ENCODE results near the gene NTNG2.
"Not testable (repeated sequence)": the region's sequence is repeated elsewhere in the genome, so short reads cannot be mapped to it uniquely, and the experiment has no call there.

NTNG2 gene, protein sequence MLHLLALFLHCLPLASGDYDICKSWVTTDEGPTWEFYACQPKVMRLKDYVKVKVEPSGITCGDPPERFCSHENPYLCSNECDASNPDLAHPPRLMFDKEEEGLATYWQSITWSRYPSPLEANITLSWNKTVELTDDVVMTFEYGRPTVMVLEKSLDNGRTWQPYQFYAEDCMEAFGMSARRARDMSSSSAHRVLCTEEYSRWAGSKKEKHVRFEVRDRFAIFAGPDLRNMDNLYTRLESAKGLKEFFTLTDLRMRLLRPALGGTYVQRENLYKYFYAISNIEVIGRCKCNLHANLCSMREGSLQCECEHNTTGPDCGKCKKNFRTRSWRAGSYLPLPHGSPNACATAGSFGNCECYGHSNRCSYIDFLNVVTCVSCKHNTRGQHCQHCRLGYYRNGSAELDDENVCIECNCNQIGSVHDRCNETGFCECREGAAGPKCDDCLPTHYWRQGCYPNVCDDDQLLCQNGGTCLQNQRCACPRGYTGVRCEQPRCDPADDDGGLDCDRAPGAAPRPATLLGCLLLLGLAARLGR

DNA sequence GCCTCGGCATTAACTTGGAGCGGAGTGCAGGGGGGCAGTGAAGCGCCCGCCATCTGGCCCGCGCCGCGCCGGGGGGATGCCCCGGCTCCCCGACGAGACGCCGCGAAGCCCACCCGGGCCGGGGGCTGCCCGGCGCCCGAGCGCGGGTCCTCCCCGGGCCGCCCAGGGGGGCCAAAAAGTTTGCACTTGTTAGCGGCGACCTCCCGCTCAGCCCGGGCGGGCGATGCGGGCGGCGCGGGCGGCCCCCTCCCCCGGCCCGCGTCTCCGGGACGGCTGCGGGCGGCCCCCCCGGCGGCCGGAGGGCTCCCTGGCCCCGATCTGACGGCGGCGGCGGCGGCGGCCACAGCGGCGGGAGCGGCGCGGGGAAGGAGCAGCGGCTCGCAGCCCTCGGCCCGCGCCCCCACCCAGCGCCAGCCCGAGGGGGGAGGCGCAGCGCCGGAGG is at the start of gene NTNG2:
NTNG2 (plus strand) TSS at position 316 of the 442 bp plus-strand sequence. CDS start 4,774 bp downstream, outside the sequence.
- no peak for DNase-seq

DNA sequence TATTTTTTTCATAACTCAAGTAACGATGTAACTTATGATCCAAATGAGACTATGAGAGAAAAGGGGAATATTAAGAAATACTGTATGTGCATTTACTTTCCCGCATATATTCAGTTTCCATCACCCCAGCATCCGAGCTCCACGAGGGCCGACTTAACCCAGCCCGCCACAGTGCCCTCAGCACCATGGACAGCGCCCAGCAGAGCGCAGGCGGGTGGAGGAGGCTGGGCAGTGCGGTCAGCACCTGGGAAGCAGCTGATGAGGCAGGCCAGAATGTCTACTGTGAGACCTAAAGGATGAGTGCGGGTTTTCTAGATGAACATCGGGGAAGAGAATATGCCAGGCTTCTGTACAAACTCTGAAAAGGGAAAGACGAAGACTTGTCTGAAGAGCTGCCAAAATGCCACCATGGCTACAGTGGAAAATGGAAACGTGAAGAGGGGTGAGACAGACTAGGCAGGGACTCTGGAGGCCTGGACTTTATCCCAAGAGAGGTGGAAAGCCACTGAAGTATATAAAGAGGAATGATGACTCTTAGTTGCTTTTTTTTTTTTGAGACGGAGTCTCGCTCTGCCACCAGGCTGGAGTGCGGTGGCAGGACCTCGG is 47.7 kb upstream of the NTNG2 start:
- DNase-seq = peak; percentile 56

DNA sequence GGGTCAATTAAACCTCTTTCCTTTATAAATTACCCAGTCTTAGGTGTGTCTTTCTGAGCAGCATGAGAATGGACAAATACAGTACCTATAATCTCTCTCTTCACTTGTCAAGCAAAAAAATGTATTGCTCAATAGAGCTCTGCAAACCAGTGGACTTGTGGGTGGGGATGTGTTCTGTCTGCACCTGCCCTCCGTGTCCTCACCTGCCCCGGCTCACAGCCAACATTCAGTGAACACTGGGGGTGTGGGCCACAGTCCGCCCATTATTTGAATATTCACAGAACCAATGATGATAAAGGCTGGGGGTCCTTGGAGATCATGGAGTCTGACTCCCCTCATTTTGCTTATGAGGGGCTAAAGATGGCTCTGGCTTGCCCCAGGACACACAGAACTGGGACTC is 45.3 kb upstream of the NTNG2 start:
- no peak for DNase-seq

DNA sequence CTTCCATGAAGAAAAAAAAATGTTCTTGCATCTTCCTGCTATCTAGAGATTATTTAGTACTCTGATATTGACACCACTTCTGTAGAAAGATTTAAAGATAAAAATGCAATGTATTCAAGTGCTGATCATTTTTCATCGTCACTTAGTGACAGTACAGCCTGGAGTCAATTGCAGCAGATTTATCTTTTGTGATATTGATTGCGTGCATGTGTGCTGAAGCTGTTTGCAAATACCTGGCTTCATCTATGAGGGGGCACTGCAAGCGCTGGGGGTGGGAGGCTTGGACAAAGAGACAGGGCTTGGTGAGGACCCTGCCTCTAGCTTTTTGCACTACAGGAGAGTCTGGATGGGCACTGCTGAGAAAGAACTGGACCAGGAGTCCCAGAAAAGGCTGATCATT is 44.2 kb upstream of the NTNG2 start:
- no peak for DNase-seq

DNA sequence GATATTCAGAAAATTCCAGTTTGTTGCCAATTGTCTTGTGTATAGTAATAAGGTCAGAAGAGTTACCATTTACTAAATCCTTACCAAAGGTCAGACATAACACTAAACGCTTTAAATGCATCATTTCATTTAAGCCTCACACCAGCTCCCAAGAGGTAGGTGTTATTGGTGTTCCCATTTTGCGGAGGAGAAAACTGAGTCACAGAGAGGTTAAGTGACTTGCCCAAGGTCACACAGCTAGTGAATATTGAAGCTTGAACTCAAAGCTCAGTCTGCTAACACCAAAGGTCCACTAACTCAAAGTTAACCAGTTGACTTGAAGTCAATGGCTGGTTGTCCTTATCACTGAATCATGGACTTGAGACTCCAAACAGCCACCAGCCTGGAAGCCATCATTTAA is 40.8 kb upstream of the NTNG2 start:
- DNase-seq = no peak

DNA sequence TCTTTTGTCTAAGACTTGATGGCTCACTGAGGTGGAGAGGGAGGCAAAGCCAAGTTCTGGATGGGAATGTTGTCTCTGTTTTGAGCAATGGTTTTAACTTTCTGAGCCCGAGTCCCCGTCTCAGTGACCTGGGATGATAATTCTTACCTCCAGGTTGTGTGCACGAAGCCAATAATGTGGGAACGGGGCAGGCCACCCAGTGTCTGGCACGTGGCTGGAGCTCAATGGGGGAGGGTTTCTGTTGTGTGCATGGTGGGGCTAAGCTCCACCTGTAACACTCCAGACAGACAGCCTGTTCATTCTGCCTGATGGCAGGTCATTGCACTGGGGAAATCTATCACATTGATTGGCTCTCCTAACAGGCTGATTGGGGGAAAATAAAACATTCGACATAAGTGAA is 37.1 kb upstream of the NTNG2 start:
- DNase-seq = no peak

DNA sequence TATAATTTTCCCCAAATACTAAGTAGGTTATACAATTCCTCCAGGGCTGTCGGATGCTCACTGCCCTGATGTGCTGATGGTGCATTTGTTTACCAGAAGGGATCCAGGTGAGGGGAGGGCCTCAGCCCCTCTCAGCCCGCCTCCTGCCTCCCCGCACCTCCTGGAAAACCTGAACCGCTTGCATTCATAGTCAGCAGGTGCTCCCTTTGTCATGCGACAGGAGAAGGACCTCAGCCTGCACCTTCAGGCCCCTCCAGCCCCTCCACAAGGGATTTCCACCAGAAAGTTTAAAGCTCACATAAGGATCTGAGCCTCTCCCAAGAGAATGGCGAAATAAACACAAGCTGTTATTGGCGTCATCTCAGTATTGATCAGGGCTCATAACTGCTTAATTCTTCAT is 36.5 kb upstream of the NTNG2 start:
- DNase-seq = no peak

DNA sequence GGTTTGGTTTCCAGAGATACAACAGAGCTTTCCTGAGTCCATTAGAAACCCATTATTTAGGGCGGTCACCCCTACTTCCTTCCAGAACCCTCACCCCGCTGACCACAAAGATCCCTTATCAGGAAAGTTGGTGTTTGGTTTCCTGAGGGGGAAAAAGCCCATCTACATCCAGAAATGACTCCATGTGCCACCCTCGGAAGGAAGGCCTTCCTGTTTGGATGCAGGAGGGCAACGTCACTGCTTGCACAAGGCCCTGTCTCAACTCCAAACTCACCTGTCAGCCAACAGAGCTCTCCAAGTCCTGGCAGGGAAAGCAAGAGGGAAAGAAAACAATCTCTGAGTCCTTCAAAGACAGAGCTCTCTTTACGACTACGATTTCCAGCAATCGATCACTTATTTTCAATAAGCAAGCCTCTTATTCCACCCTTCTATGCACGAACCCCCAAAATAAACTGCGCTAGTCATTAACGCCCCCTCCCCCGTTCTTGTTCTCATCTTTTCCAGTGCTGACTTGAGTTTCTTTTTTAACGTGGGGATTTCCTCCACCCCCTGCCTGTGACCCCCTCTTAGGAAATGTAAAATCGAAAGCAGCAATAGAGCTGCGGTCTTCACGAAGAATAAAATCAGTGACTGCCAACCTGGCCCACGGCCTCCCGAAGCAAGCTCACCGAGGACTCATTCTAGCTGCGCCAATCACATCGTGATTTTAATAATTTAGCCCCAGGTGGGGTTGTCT is 35.7 kb upstream of the NTNG2 start:
- no peak for DNase-seq

DNA sequence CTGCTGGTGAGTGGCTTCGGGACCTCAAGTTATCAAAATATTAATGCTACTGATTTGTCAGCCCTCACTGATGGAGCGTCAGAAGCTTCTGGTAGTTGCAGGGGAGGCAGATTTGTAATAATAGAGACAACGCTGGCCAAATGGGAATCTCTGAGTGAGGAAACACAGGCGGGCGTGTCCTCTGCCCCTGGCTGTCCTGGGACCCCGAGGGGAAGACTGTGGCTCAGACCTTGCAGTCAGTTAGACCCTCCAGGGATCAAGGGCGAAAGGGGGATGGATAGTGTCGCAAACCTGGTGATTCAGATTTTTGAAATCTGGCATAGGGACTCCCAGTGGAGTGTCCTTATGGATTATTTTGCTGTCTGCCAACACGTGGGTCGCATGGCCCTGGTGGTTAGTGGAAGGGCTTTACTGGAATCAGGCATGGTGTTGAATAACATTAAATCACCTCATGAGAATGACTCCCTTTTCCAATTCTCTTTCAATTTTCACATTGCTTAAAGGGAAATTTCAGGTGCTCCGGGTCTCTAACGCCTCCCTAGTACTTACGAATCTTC is 35.1 kb upstream of the NTNG2 start:
- no peak for DNase-seq

DNA sequence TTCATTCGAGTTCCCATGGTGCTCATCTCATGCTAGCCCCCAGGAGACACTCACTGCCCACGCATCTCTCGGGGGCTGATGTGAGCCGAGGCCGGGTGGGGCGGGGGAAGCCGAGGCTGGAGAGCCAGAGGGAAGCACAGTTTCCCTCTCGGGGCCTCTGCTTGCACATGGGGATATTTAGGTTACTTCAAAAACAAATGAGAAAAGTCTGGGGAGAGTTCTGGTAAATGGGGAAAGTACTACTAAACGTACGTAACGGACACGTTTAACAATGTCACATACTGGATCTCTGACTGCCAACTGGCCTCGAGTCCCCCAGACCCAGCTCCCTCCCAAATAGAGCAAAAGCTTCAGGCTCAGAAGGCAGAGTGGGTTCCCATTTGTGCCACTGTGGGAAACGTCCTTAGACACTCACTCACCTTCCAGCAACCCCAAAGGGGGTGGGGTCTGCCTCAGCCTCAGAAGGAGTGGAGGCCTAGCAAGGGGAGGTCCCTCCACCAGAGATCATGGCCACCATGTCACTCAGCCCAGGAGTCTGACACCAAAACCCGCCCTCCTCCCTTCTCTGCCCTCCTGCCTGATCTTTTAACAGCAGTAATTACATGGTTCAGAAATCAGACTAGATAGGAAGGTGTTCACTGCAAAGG is 33.8 kb upstream of the NTNG2 start:
- no peak for DNase-seq

DNA sequence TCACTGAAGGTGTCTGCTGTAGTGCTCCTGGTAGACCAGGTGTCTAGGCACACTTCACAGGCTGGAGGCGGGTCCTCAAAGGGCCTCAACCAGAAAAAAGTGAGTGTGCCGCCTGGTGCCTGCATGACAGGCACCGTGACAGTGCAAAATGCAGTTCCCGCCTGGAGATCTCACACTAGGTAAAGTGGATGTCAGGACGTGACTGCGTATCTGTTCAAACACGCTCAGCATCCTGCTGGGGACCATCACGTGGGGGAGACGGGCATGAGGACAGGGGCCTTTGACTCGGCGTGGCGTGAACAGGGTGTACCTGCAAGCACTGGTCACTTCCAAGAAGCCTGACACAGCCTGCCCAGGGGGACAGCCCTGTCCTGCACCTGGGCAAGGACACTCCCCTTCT is 32.3 kb upstream of the NTNG2 start:
- no peak for DNase-seq

DNA sequence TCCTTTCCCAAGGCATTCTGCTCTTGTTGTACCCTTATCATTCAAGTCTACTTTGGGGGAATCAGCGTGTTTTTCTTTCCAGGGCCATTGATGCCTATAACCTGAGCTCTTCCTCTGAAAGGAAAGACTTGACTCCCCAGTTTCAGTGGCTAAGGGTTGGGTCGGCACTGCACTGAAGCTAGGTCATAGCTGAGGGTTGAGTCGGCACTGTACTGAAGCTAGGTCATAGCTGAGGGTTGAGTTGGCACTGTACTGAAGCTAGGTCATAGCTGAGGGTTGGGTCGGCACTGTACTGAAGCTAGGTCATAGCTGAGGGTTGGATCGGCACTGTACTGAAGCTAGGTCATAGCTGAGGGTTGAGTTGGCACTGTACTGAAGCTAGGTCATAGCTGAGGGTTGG is 27.8 kb upstream of the NTNG2 start:
- DNase-seq = not testable (repeated sequence)

DNA sequence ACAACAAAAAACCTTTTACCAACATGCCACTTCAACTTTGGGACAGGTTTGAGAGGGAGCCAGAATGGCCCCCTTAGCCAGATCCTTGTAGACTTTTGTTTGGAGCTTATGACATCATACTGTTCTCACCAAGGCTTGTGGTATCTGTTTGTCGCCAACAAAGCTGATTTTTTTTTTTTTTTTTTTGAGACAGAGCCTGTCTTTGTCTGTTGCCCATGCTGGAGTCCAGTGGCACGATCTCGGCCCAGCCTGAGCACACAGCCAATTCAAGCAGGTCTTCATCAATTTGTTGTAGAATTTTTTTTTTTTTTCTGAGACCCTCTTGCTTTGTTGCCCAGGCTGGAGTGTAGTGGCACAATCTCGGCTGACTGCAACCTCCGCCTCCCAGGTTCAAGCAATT is 26.4 kb upstream of the NTNG2 start:
- no peak for DNase-seq

DNA sequence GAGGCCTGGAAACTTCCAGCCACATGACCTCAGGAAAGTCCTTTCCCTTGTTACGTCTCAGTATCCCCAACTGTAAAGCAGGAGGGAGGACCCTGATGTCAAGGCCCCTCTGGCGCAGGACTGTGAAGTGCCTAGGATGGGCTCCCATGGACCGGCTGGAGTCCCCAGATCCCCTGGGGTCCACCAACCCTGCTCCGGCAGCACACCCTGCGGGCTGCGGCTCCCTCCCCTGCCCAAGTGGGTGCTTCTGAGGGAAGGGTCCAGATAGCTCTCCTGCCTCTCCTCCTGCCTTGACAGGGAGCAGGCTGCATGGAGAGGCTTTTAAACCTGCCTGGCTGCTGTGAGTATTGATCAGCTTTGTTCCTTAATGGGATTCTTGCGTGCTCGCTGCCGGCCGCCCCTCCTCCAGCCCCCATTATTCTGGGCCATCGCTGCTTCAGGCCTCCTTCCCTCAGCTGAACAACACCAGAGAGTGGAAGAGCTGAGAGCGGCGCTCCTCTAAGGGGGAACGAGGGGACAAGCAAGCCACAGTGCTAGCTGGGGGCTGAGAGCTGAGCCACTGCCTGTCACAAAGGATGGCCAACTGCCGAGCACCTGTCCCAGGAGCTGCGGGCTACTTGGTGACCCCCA is 25.6 kb upstream of the NTNG2 start:
- no peak for DNase-seq

DNA sequence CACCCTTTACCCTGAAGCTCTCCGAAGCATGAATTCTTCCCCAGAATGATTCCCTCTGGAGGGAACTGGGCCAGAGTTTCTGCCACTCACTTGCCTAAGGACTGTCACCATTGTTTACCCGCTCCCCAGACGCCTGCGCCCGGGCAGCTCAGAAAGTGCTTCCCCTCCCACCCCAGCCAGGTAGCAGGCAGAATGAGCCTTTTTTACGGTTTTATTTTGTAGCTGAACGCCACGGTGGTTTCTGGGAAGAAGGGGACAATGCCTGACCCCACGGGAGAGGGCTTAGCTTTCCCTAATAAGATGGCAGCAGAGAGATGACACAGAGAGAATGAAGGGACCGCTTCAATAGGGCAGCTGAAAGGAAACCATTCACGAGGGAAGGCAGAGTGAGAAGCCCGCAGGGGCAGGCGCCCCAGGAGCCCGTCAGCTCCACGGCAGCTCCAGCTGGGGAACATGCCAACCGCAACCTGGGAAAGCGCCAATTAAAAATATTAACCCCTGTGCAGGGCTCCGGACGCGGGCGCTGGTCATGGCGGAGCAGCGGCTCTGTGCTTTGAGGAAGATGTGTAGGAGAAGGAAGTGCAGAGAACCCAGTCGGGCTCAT is 20.4 kb upstream of the NTNG2 start:
- peak; percentile 4 for DNase-seq

DNA sequence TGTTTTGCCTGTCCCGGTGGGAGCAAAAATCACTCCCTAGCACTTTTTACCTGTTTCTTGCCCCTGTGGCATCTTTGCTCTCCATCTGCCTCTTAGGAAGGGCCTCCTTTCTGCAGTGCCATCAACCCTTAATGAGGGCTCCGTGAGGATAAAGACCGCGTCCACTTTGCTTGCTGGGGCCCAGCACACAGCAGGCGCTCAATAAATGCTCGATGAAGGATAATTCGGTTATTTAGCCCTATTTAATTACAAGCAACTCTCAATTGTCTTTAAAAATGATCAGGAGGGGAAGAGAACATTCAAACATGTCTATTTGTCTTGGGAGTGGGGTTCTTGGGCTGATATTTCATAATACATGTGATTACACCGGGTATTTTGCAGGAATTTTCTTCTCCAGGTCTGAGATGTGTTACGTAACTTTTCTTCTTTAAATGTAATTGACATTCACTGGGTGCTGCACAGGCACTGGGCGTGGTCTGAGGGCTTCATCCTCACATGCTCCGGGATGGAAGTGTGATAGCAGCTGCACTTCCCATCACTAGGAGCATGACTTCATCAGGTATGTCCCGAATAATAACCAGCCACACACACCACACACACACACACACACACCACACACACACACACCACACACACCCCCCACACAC is 19.8 kb upstream of the NTNG2 start:
- DNase-seq = no peak

DNA sequence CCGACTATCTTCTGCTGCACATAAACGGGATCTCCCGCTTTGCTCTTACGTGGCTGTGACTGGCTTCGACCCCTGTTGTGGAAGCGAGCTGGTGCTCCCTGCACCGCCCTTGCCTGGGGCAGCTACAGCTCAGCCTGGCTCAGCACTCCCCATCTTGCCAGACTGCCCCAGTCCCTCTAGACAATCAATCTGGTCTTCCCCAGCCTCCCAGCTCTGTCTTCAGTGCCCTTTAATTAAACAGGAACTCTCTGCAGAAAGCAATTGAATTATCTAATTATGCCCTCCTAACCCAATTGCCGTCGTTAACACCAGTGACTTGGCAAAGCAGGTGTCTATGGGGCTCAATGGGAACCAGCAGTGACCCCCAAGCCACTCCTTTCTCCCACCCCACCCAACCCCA is 18.9 kb upstream of the NTNG2 start:
- no peak for DNase-seq

DNA sequence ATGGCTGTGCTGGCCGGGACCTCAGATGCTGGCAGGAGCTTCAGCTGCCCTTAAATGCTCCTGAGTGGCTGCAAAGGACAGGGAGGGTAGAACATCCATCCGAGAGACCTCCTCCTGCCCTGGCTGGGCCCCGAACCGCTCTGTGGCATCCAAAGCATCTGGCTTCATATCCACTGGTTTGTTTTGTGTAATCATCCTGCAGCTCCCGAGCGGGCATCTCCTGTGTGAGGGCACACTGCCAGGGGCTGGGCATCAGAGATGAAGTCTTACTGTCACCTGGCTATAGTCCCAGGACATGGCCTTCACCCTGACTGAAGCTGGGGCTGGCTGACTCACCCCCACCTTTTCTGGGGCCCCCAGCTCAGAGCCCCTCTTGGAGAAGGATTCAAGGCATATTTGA is 18.5 kb upstream of the NTNG2 start:
- no peak for DNase-seq

DNA sequence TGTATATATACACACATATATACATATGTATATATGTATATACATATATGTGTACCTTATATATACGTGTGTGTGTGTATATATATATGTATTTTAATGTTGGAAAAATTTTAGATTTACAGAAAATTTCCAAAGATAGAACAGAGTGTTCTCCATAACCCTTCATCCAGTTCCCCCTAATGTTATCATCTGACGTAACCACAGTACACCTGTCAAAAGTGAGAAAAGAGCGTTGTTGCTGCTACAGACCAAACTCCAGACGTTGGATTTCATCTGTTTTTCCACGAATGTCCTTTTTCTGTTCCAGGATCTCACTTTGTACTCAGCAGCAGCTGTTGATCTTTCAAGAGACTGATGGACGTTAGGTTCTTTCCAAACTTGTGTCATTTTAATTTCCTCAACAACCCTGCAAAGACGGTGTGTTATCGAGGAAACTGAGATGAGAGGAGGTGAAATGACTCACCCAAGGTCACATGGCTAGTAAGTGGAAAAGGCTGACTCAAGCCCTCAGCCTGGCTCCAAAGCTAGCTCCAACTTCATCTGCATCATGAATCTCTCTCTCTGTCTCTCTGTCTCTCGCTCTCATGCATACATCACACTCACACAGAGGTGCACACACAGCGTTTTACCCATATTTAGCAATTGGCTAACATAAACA is 17.0 kb upstream of the NTNG2 start:
- no peak for DNase-seq

DNA sequence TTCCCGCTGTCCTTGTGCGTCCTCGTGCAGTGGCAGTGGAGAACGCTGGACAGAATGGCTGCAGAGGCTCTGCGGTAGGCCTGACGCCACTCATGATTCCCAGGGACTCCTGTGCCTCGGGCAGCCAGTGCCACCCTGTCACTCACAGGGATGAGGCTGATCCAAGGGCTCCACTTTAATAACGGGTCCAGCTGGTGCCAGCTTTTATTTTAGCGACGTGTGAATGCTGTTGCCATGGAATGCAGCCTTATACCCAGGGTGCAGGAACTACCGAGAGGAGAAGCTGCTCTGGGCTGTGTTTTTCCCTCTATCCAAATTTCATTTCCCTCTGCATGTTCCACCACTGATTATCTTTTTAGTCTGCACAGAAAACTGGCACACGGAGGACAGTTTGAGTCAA is 15.8 kb upstream of the NTNG2 start:
- no peak for DNase-seq

DNA sequence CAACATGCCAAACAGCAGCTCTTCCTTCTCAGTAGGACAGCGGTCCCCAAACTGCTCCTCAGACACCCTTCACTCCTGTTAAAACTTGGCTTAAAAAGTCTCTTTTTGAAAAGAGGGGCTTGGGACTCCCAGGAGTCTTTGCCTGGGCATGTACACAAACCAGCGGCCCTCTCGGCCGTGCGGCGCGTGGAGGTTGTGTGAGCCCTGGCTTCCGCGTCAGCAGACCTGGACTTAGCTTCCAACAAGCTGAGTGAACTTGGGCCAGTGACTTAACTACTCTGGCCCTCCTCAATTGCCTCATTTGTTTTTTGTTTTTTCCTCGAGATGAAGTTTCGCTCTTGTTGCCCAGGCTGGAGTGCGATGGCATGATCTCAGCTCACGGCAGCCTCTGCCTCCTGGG is 15.3 kb upstream of the NTNG2 start:
- DNase-seq = no peak

Data from fibroblast of upper back skin (primary cell).